Omental fat pad (tissue), 4 donors: ENCODE results near the gene MKRN2OS. TPM values are rescaled to one million over a fixed set of nuclear protein-coding genes. Genes with fewer than 3 reads are reported as not detected.

ENCODE experiments used
- ATAC-seq: fragments of 150-250 bp; one replicate; pipeline ENCODE4 v1.9.1; 2016; ENCODE audit warnings: mild to moderate bottlenecking, moderate library complexity; ENCODE audit not compliant: low FRiP score
- DNase-seq: peaks from one replicate; pipeline ENCODE4 v3.0.0-alpha.2; 2019; ENCODE audit warnings: low spot score
- CTCF ChIP-seq, 3 donors: fragments of 450-650 bp; IDR thresholded peaks; one replicate each; pipeline ENCODE4 v1.5.1; 2016 to 2017; ENCODE audit warnings: antibody characterized with exemption in 3 of 3, mild to moderate bottlenecking in 3 of 3, moderate library complexity in 2 of 3
- total RNA-seq, 4 donors: library from RNA; depleted of rRNA; stranded (reverse); fragments of >200 nt; gene quantifications; one replicate each; pipeline ENCODE4 v1.1.0, GENCODE V29; 2016

Gene MKRN2OS, protein sequence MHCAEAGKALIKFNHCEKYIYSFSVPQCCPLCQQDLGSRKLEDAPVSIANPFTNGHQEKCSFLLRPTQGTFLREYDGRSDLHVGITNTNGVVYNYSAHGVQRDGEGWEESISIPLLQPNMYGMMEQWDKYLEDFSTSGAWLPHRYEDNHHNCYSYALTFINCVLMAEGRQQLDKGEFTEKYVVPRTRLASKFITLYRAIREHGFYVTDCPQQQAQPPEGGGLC
- not detected for total RNA-seq

- no peak for ATAC-seq
- no peak for TF ChIP-seq CTCF (IDR thresholded peaks at IDR 0.05)
- DNase-seq = no peak
These were observed at the start of gene MKRN2OS for GRCh38 chr3:12545473-12545791. Gene MKRN2OS, minus strand, starts transcription at chr3:12545499. Its CDS starts 35 bp downstream, at chr3:12545464.

DNA sequence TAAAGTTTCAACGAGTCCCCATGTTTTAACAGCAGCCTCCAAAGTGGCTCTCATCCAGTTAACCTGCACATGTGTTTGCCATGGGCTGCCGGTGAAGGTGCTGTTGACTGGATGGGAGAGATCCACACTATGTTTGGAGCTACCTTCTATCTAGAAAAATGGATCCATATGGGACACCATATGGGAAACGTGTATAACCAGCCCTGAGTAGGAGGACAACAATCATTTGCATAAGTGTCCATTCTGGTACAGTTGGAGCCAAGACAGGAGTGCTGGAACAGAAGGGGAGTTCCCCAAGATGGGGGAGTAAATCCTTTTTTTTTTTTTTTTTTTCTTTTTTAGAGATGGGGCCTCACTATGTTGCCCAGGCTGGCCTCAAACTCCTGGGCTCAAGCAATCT, 48.2 kb upstream of the MKRN2OS start:
- DNase-seq (no peak), ATAC-seq (no peak)
- TF ChIP-seq CTCF (IDR thresholded peaks at IDR 0.05) = no peak

- no peak for ATAC-seq
- no peak for DNase-seq
- no peak for TF ChIP-seq CTCF (IDR thresholded peaks at IDR 0.05)
These were observed 46.9 kb upstream of the MKRN2OS start for GRCh38 chr3:12591997-12592715.

- DNase-seq = no peak
- no peak for TF ChIP-seq CTCF (IDR thresholded peaks at IDR 0.05)
- ATAC-seq = no peak
These were observed 46.2 kb upstream of the MKRN2OS start for GRCh38 chr3:12591456-12591855.

DNA sequence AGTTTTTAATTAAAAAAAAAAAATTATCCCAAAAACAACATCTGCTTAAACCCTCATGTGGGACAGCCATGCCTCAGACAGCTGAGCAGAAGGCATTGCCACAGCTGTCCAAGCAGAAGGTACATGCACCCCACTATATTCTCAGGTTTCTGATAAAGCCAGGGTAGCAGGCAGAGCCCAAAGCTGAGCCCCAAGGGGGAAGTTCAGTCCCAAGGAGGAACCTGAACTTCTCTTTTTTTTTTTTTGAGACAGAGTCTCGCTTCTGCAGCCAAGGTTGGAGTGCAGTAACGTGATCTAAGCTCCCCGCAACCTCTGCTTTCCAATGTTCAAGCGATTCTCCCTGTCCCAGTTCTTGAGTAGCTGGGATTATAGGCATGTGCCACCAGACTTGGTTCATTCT, 44.8 kb upstream of the MKRN2OS start:
- no peak for ATAC-seq
- DNase-seq = no peak
- no peak for TF ChIP-seq CTCF (IDR thresholded peaks at IDR 0.05)

DNA sequence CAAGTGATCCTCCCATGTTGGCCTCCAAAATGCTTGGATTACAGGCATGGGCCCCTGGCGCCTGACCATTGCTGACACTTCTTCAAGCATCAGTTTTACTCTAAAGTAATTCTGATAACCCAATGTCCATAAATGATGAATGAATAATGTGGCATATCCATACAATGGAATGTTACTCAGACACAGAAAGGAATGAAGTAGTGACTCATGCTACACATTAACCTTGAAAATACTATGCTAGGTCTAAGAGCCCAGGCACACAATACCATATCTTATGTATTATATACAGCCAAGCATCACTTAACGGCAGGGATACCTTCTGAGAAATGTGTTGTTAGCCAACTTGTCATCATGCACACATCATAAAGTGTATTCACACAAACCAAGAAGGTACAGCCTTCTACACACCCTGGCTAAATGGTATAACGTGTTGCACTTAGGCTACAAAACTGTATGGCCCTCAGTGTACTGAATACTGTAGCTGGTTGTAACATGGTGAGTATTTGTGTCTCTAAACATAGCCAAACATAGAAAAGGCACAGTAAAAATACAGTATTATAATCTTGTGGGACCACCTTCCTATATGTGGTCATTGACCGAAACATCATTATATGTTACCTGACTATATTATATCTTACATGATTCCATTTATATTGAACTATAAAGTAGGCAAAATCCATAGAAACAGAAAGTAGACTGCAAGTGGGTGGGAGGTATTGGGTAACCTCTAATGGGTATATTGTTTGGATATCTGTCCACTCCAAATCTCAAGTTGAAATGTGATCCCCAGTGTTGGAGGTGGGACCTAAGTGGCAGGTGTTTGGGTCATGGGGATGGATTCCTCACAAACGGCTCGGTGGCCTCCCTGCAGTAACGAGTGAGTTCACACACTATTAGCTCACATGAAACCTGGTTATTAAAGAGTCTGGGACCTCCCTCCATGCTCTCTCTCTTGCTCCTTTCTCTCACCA, 43.0 kb upstream of the MKRN2OS start:
- ATAC-seq (no peak), DNase-seq (no peak)
- TF ChIP-seq CTCF (IDR thresholded peaks at IDR 0.05) = no peak
